Rectal smooth muscle tissue (tissue), 1 donor: ENCODE results near the gene SETBP1.

Experiments
- H3K27ac ChIP-seq: one replicate; pipeline ENCODE4 v1.7.0; 2013; ENCODE audit warnings: low read depth, low read length, inconsistent platforms
- H3K27me3 ChIP-seq: one replicate; pipeline ENCODE4 v1.7.0; 2013; ENCODE audit warnings: low read length; ENCODE audit not compliant: control insufficient read depth, insufficient read depth
- H3K36me3 ChIP-seq: one replicate; pipeline ENCODE4 v1.7.0; 2013; ENCODE audit warnings: low read length; ENCODE audit not compliant: control insufficient read depth, insufficient read depth
- H3K4me1 ChIP-seq: one replicate; pipeline ENCODE4 v1.7.0; 2013; ENCODE audit warnings: low read length; ENCODE audit not compliant: control insufficient read depth, insufficient read depth
- H3K4me3 ChIP-seq: one replicate; pipeline ENCODE4 v1.7.0; 2013; ENCODE audit warnings: low read length
- H3K9ac ChIP-seq: one replicate; pipeline ENCODE4 v1.7.0; 2013; ENCODE audit warnings: low read length

SETBP1 gene

GRCh38 chr18:44742126-44742525 lies 61.4 kb downstream of the SETBP1 start:
- Histone ChIP-seq H3K27ac (peak overlapping the region; percentile 77), H3K27me3 (no peaks in the 10 kb centered on the region), H3K36me3 (peaks cover 3% of the 10 kb centered on the region), H3K4me3 (no peak overlapping the region), H3K9ac (no peak overlapping the region), H3K4me1 (peaks cover 36% of the 10 kb centered on the region)

- Histone ChIP-seq H3K9ac (no peak overlapping the region), H3K27me3 (no peaks in the 10 kb centered on the region), H3K4me3 (no peak overlapping the region), H3K36me3 (peaks cover 2% of the 10 kb centered on the region), H3K4me1 (peaks cover 42% of the 10 kb centered on the region), H3K27ac (peak overlapping the region; percentile 77)
These were observed 62.1 kb downstream of the SETBP1 start for GRCh38 chr18:44742718-44743311.

- Histone ChIP-seq H3K27me3 (no peaks in the 10 kb centered on the region), H3K27ac (peak overlapping the region; percentile 77), H3K4me1 (peaks cover 42% of the 10 kb centered on the region), H3K4me3 (no peak overlapping the region), H3K36me3 (no peaks in the 10 kb centered on the region), H3K9ac (no peak overlapping the region)
These were observed 62.9 kb downstream of the SETBP1 start for GRCh38 chr18:44743631-44744030.

GRCh38 chr18:44744161-44745121 lies 63.8 kb downstream of the SETBP1 start:
- Histone ChIP-seq H3K4me3 (no peak overlapping the region), H3K27me3 (no peaks in the 10 kb centered on the region), H3K9ac (no peak overlapping the region), H3K36me3 (no peaks in the 10 kb centered on the region), H3K27ac (peak overlapping the region; percentile 77), H3K4me1 (peaks cover 42% of the 10 kb centered on the region)

GRCh38 chr18:44747157-44747556 lies 66.5 kb downstream of the SETBP1 start:
- no peak overlapping the region for H3K9ac ChIP-seq
- no peak overlapping the region for H3K4me3 ChIP-seq
- H3K4me1 ChIP-seq: peaks cover 32% of the 10 kb centered on the region
- H3K27ac ChIP-seq: peak overlapping the region; percentile 54
- H3K27me3 ChIP-seq: no peaks in the 10 kb centered on the region
- no peaks in the 10 kb centered on the region for H3K36me3 ChIP-seq

- no peaks in the 10 kb centered on the region for H3K36me3 ChIP-seq
- H3K4me3 ChIP-seq: no peak overlapping the region
- H3K27me3 ChIP-seq: no peaks in the 10 kb centered on the region
- H3K9ac ChIP-seq: no peak overlapping the region
- peaks cover 19% of the 10 kb centered on the region for H3K4me1 ChIP-seq
- no peak overlapping the region for H3K27ac ChIP-seq
These were observed 67.9 kb downstream of the SETBP1 start for GRCh38 chr18:44748582-44748981.

GRCh38 chr18:44750774-44751173 lies 70.1 kb downstream of the SETBP1 start:
- peaks cover 11% of the 10 kb centered on the region for H3K4me1 ChIP-seq

GRCh38 chr18:44754567-44754966 lies 73.9 kb downstream of the SETBP1 start:
- no peak overlapping the region for H3K9ac ChIP-seq
- H3K36me3 ChIP-seq: no peaks in the 10 kb centered on the region
- H3K27ac ChIP-seq: no peak overlapping the region
- no peak overlapping the region for H3K4me3 ChIP-seq
- H3K27me3 ChIP-seq: no peaks in the 10 kb centered on the region
- peaks cover under 1% of the 10 kb centered on the region for H3K4me1 ChIP-seq

More at GRCh38 chr18:44750774-44751173, 70.1 kb downstream of the SETBP1 start:
- H3K36me3 ChIP-seq: no peaks in the 10 kb centered on the region
- H3K27me3 ChIP-seq: no peaks in the 10 kb centered on the region
- H3K27ac ChIP-seq: no peak overlapping the region
- H3K9ac ChIP-seq: no peak overlapping the region
- H3K4me3 ChIP-seq: no peak overlapping the region

- Histone ChIP-seq H3K9ac (no peak overlapping the region), H3K4me1 (peaks cover 10% of the 10 kb centered on the region), H3K4me3 (no peak overlapping the region), H3K27ac (peak overlapping the region; percentile 48), H3K36me3 (no peaks in the 10 kb centered on the region), H3K27me3 (no peaks in the 10 kb centered on the region)
These were observed 78.4 kb downstream of the SETBP1 start for GRCh38 chr18:44758861-44759631.

GRCh38 chr18:44759925-44760342 lies 79.2 kb downstream of the SETBP1 start:
- Histone ChIP-seq H3K4me1 (peaks cover 10% of the 10 kb centered on the region), H3K36me3 (no peaks in the 10 kb centered on the region), H3K27ac (peak overlapping the region; percentile 48), H3K9ac (no peak overlapping the region), H3K27me3 (no peaks in the 10 kb centered on the region), H3K4me3 (no peak overlapping the region)

- H3K27me3 ChIP-seq: no peaks in the 10 kb centered on the region
These were observed 81.1 kb downstream of the SETBP1 start for GRCh38 chr18:44761812-44762211.

GRCh38 chr18:44763327-44763726 lies 82.6 kb downstream of the SETBP1 start:
- Histone ChIP-seq H3K27me3 (no peaks in the 10 kb centered on the region), H3K9ac (no peak overlapping the region), H3K36me3 (no peaks in the 10 kb centered on the region), H3K4me1 (peaks cover 17% of the 10 kb centered on the region), H3K27ac (no peak overlapping the region), H3K4me3 (no peak overlapping the region)

More at GRCh38 chr18:44761812-44762211, 81.1 kb downstream of the SETBP1 start:
- Histone ChIP-seq H3K36me3 (no peaks in the 10 kb centered on the region), H3K4me1 (peaks cover 17% of the 10 kb centered on the region), H3K4me3 (no peak overlapping the region), H3K27ac (peak overlapping the region; percentile 2), H3K9ac (no peak overlapping the region)
